Measurements from ENCODE around the gene FGF14. TPM values are rescaled to one million over a fixed set of nuclear protein-coding genes. Genes with fewer than 3 reads are reported as not detected.

FGF14 gene
- total RNA-seq, 1 donor from 2014 or later, result 0.52 TPM

- Histone ChIP-seq H3K4me3 (ENCODE audit: low read length in 3 of 3) (peak overlapping the region in 2 of 3 donors; percentile 1 to 9), H3K27me3 (ENCODE audit: control insufficient read depth in 3 of 3, insufficient read depth in 3 of 3, low read length in 3 of 3) (peaks cover 43 to 57% (median 50%) of the 10 kb centered on the region in 3 donors), H3K27ac (ENCODE audit: low read depth, low read length) (no peak overlapping the region), H3K9ac (ENCODE audit: low read depth in 1 of 3, low read length in 3 of 3) (no peak overlapping the region), H3K9me3 (ENCODE audit: control insufficient read depth in 3 of 3, low read length in 3 of 3) (no peaks in the 10 kb centered on the region), H3K36me3 (ENCODE audit: control insufficient read depth in 3 of 3, insufficient read depth in 3 of 3, low read length in 3 of 3) (no peaks in the 10 kb centered on the region), H3K4me1 (ENCODE audit: control insufficient read depth in 3 of 3, insufficient read depth in 3 of 3, low read length in 3 of 3) (peaks cover 0 to 14% (median 6%) of the 10 kb centered on the region in 3 donors)
Measured at GRCh38 chr13:101917833-101918661, 483.8 kb downstream of the FGF14 start.

- H3K9me3 ChIP-seq (ENCODE audit: control insufficient read depth in 3 of 3, low read length in 3 of 3), result no peaks in the 10 kb centered on the region
- H3K9ac ChIP-seq (ENCODE audit: low read depth in 1 of 3, low read length in 3 of 3), result no peak overlapping the region
- peaks cover 0 to 14% (median 6%) of the 10 kb centered on the region in 3 donors for H3K4me1 ChIP-seq (ENCODE audit: control insufficient read depth in 3 of 3, insufficient read depth in 3 of 3, low read length in 3 of 3)
- H3K4me3 ChIP-seq (ENCODE audit: low read length in 3 of 3), result no peak overlapping the region
- no peak overlapping the region for H3K27ac ChIP-seq (ENCODE audit: low read depth, low read length)
- H3K36me3 ChIP-seq (ENCODE audit: control insufficient read depth in 3 of 3, insufficient read depth in 3 of 3, low read length in 3 of 3), result no peaks in the 10 kb centered on the region
- H3K27me3 ChIP-seq (ENCODE audit: control insufficient read depth in 3 of 3, insufficient read depth in 3 of 3, low read length in 3 of 3), result peaks cover 43 to 57% (median 50%) of the 10 kb centered on the region in 3 donors
Measured at GRCh38 chr13:101917475-101917810, 484.4 kb downstream of the FGF14 start.

GRCh38 chr13:101916775-101917474, 484.9 kb downstream of the FGF14 start:
- Histone ChIP-seq H3K27me3 (ENCODE audit: control insufficient read depth in 3 of 3, insufficient read depth in 3 of 3, low read length in 3 of 3) (peaks cover 43 to 57% (median 47%) of the 10 kb centered on the region in 3 donors), H3K27ac (ENCODE audit: low read depth, low read length) (no peak overlapping the region), H3K9ac (ENCODE audit: low read depth in 1 of 3, low read length in 3 of 3) (no peak overlapping the region), H3K9me3 (ENCODE audit: control insufficient read depth in 3 of 3, low read length in 3 of 3) (no peaks in the 10 kb centered on the region), H3K4me3 (ENCODE audit: low read length in 3 of 3) (peak overlapping the region in 1 of 3 donors; percentile 9), H3K36me3 (ENCODE audit: control insufficient read depth in 3 of 3, insufficient read depth in 3 of 3, low read length in 3 of 3) (no peaks in the 10 kb centered on the region), H3K4me1 (ENCODE audit: control insufficient read depth in 3 of 3, insufficient read depth in 3 of 3, low read length in 3 of 3) (peaks cover 0 to 14% (median 6%) of the 10 kb centered on the region in 3 donors)

- Histone ChIP-seq H3K9ac (ENCODE audit: low read depth in 1 of 3, low read length in 3 of 3) (no peak overlapping the region), H3K36me3 (ENCODE audit: control insufficient read depth in 3 of 3, insufficient read depth in 3 of 3, low read length in 3 of 3) (no peaks in the 10 kb centered on the region), H3K27me3 (ENCODE audit: control insufficient read depth in 3 of 3, insufficient read depth in 3 of 3, low read length in 3 of 3) (peaks cover 43 to 52% (median 46%) of the 10 kb centered on the region in 3 donors), H3K4me1 (ENCODE audit: control insufficient read depth in 3 of 3, insufficient read depth in 3 of 3, low read length in 3 of 3) (peaks cover 0 to 14% (median 6%) of the 10 kb centered on the region in 3 donors), H3K9me3 (ENCODE audit: control insufficient read depth in 3 of 3, low read length in 3 of 3) (no peaks in the 10 kb centered on the region), H3K4me3 (ENCODE audit: low read length in 3 of 3) (peak overlapping the region in 1 of 3 donors; percentile 9), H3K27ac (ENCODE audit: low read depth, low read length) (no peak overlapping the region)
Measured at GRCh38 chr13:101916108-101916774, 485.6 kb downstream of the FGF14 start.

GRCh38 chr13:101915755-101916107, 486.1 kb downstream of the FGF14 start:
- Histone ChIP-seq H3K9ac (ENCODE audit: low read depth in 1 of 3, low read length in 3 of 3) (no peak overlapping the region), H3K4me3 (ENCODE audit: low read length in 3 of 3) (no peak overlapping the region), H3K9me3 (ENCODE audit: control insufficient read depth in 3 of 3, low read length in 3 of 3) (no peaks in the 10 kb centered on the region), H3K4me1 (ENCODE audit: control insufficient read depth in 3 of 3, insufficient read depth in 3 of 3, low read length in 3 of 3) (peaks cover 0 to 14% (median 6%) of the 10 kb centered on the region in 3 donors), H3K27me3 (ENCODE audit: control insufficient read depth in 3 of 3, insufficient read depth in 3 of 3, low read length in 3 of 3) (peaks cover 43 to 49% (median 46%) of the 10 kb centered on the region in 3 donors), H3K36me3 (ENCODE audit: control insufficient read depth in 3 of 3, insufficient read depth in 3 of 3, low read length in 3 of 3) (no peaks in the 10 kb centered on the region), H3K27ac (ENCODE audit: low read depth, low read length) (no peak overlapping the region)

- Histone ChIP-seq H3K9ac (ENCODE audit: low read depth in 1 of 3, low read length in 3 of 3) (no peak overlapping the region), H3K4me3 (ENCODE audit: low read length in 3 of 3) (no peak overlapping the region), H3K27me3 (ENCODE audit: control insufficient read depth in 3 of 3, insufficient read depth in 3 of 3, low read length in 3 of 3) (peaks cover 43 to 47% (median 46%) of the 10 kb centered on the region in 3 donors), H3K36me3 (ENCODE audit: control insufficient read depth in 3 of 3, insufficient read depth in 3 of 3, low read length in 3 of 3) (no peaks in the 10 kb centered on the region), H3K27ac (ENCODE audit: low read depth, low read length) (no peak overlapping the region), H3K4me1 (ENCODE audit: control insufficient read depth in 3 of 3, insufficient read depth in 3 of 3, low read length in 3 of 3) (peaks cover 0 to 14% (median 6%) of the 10 kb centered on the region in 3 donors), H3K9me3 (ENCODE audit: control insufficient read depth in 3 of 3, low read length in 3 of 3) (no peaks in the 10 kb centered on the region)
Measured at GRCh38 chr13:101915331-101915730, 486.5 kb downstream of the FGF14 start.

- Histone ChIP-seq H3K9ac (ENCODE audit: low read depth in 1 of 3, low read length in 3 of 3) (no peak overlapping the region), H3K27me3 (ENCODE audit: control insufficient read depth in 3 of 3, insufficient read depth in 3 of 3, low read length in 3 of 3) (peaks cover 14 to 18% (median 16%) of the 10 kb centered on the region in 3 donors), H3K27ac (ENCODE audit: low read depth, low read length) (no peak overlapping the region), H3K4me3 (ENCODE audit: low read length in 3 of 3) (no peak overlapping the region), H3K9me3 (ENCODE audit: control insufficient read depth in 3 of 3, low read length in 3 of 3) (no peaks in the 10 kb centered on the region), H3K4me1 (ENCODE audit: control insufficient read depth in 3 of 3, insufficient read depth in 3 of 3, low read length in 3 of 3) (peaks cover 0 to 4% (median 2%) of the 10 kb centered on the region in 3 donors), H3K36me3 (ENCODE audit: control insufficient read depth in 3 of 3, insufficient read depth in 3 of 3, low read length in 3 of 3) (no peaks in the 10 kb centered on the region)
Measured at GRCh38 chr13:101911752-101912151, 490.1 kb downstream of the FGF14 start.

- Histone ChIP-seq H3K27ac (ENCODE audit: low read depth, low read length) (no peak overlapping the region), H3K9ac (ENCODE audit: low read depth in 1 of 3, low read length in 3 of 3) (no peak overlapping the region), H3K4me1 (ENCODE audit: control insufficient read depth in 3 of 3, insufficient read depth in 3 of 3, low read length in 3 of 3) (no peaks in the 10 kb centered on the region), H3K27me3 (ENCODE audit: control insufficient read depth in 3 of 3, insufficient read depth in 3 of 3, low read length in 3 of 3) (no peaks in the 10 kb centered on the region), H3K4me3 (ENCODE audit: low read length in 3 of 3) (no peak overlapping the region), H3K36me3 (ENCODE audit: control insufficient read depth in 3 of 3, insufficient read depth in 3 of 3, low read length in 3 of 3) (no peaks in the 10 kb centered on the region), H3K9me3 (ENCODE audit: control insufficient read depth in 3 of 3, low read length in 3 of 3) (no peaks in the 10 kb centered on the region)
Measured at GRCh38 chr13:101903890-101904289, 498.0 kb downstream of the FGF14 start.

GRCh38 chr13:101898676-101899075, 503.2 kb downstream of the FGF14 start:
- no peak overlapping the region for H3K9ac ChIP-seq (ENCODE audit: low read depth in 1 of 3, low read length in 3 of 3)
- H3K4me1 ChIP-seq (ENCODE audit: control insufficient read depth in 3 of 3, insufficient read depth in 3 of 3, low read length in 3 of 3), result no peaks in the 10 kb centered on the region
- no peak overlapping the region for H3K4me3 ChIP-seq (ENCODE audit: low read length in 3 of 3)
- no peaks in the 10 kb centered on the region for H3K36me3 ChIP-seq (ENCODE audit: control insufficient read depth in 3 of 3, insufficient read depth in 3 of 3, low read length in 3 of 3)
- no peak overlapping the region for H3K27ac ChIP-seq (ENCODE audit: low read depth, low read length)
- no peaks in the 10 kb centered on the region for H3K9me3 ChIP-seq (ENCODE audit: control insufficient read depth in 3 of 3, low read length in 3 of 3)
- H3K27me3 ChIP-seq (ENCODE audit: control insufficient read depth in 3 of 3, insufficient read depth in 3 of 3, low read length in 3 of 3), result no peaks in the 10 kb centered on the region

All from skeletal muscle tissue (tissue), 4 donors.